ENCODE data around the gene MYO3B.

Gene MYO3B

GRCh38 chr2:170679607-170680079 is 501.7 kb downstream of the MYO3B start:
- DNase-seq: no peak

DNA sequence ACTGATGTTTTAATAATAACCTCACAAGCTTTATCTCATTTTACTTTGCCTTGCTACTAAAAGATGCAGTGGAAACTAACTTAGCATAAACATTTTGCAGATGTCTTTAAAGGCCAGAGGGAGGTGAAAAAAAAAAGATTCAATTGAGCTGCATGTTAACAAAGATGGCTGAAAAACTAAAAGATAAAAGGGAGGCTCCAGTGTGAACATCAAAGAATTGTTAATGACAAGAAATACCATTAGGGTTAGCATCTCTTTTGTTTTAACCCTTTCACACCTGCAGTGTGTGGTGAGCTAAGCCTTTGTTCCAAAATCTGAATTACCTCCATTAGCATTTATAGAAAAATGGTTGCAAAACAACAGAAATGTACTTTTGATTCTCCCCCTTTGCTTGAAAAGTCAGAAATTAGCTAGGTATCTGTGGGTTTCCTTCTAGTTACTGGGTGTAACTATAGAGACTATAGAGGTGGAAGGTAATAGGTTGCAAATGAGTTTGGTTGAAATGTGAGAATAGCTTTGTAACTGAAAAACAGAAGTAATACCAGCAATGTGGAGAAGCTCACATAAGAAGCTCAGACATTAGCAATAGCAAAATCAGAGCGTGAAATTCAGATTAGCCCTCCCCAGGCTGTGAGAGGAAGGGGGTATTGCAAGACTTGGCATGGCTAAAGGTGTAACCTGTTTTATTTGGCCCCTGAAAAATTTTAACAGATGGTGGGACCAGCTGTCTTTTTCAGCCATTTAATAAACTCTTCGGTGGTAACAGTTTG is 502.4 kb downstream of the MYO3B start:
- no peak for DNase-seq

DNA sequence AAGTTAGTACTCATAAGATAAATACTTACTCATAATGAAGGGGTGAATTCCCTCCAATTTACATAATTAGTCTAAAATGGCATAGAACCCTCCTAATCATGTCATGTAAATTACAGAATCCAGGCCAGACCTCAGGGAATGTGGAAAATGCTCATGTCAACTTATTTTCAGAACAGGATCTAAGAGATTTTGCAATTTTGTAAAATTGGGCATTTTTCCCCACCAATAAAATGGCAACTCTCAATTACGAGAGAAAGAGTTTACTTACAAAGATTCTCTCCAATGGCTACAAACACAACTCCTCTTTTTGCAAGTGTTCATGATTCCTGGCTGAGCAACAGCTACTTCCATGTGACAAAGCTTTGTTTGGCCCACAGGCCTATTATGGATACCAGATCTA is 503.4 kb downstream of the MYO3B start:
- no peak for DNase-seq

GRCh38 chr2:170685591-170685990 is 507.6 kb downstream of the MYO3B start:
- DNase-seq: no peak

GRCh38 chr2:170689481-170689880 is 511.5 kb downstream of the MYO3B start:
- no peak for DNase-seq

GRCh38 chr2:170690640-170691039 is 512.7 kb downstream of the MYO3B start:
- no peak for DNase-seq

DNA sequence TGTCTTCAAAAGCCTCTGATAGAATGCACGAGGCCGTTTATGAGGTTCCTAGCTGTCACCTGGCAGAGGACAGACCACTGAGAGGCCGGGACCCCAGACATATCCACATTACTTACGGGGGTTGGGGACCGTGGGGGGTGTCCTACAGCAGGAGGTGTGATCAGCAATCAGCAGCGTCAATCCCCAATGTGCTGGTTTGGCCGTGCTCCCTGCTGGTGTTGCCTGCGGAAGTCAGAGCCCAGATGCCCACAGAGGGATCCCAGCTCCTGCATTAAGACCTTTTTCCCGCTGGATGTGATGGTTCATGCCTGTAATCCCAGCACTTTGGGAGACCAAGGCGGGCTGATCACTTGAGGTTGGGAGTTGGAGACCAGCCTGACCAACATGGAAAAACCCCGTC is 516.4 kb downstream of the MYO3B start:
- DNase-seq: no peak

GRCh38 chr2:170695521-170696410 is 517.8 kb downstream of the MYO3B start:
- no peak for DNase-seq

DNA sequence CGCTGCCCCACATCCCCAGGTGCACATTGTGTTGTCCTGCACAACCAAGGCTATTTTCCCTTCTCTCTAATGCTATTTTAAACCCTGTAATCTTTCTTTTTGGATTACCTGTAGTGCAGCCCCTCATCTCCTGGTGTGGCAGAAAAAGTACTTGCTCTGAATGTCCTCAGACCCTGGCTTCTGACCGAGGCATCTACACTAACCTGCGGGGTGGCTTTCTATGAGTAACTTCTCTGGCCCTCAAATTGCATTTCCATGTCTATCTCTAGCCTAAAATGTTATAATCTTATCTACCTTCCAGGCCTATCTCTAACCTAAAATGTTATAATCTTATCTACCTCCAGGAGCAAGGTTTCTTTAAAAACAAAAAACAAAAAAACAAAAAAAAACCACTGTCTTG is 519.0 kb downstream of the MYO3B start:
- no peak for DNase-seq

- DNase-seq: no peak
These were observed 523.1 kb downstream of the MYO3B start for GRCh38 chr2:170701011-170701410.

GRCh38 chr2:170703776-170704476 is 526.0 kb downstream of the MYO3B start:
- DNase-seq: no peak
